GM18519 (cell line): ENCODE data around the gene SLC22A4.

Experiments
- ATAC-seq: cut with Tn5 transposase; IDR thresholded peaks from one replicate; pipeline ENCODE4 v1.9.1; 2021; ENCODE audit warnings: mild to moderate bottlenecking, moderate library complexity; ENCODE audit not compliant: unreplicated experiment, low FRiP score

SLC22A4 gene

DNA sequence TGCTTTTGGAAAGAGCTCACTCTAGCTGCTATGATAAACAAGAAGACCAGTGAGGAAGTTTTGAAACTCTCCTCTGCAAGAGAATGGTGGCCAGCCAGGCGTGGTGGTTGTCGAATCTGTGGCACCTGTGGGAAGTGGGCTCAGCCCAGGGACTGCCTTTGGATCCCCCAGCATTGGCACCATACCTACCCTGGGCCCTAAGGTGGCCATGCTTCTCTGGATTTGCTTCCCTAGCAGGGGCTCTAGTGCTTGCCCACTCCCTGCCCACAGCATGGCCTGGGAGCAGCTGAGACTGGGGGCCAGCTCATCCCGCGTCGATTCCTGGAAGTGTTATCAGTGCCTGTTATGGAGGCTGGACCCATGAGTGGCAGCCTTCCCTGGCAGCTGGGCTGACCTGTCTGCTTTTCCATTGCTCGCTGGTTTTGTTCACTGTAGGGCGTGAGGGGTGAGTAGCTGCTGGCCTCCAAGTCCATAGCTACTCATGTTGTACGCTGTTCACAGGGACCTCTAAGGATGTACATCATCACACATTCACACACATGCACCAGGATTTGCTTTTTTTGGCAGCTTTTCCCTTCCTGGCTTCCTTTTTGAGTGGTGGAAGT, 2.3 kb downstream of the SLC22A4 start:
- no peak for ATAC-seq

DNA sequence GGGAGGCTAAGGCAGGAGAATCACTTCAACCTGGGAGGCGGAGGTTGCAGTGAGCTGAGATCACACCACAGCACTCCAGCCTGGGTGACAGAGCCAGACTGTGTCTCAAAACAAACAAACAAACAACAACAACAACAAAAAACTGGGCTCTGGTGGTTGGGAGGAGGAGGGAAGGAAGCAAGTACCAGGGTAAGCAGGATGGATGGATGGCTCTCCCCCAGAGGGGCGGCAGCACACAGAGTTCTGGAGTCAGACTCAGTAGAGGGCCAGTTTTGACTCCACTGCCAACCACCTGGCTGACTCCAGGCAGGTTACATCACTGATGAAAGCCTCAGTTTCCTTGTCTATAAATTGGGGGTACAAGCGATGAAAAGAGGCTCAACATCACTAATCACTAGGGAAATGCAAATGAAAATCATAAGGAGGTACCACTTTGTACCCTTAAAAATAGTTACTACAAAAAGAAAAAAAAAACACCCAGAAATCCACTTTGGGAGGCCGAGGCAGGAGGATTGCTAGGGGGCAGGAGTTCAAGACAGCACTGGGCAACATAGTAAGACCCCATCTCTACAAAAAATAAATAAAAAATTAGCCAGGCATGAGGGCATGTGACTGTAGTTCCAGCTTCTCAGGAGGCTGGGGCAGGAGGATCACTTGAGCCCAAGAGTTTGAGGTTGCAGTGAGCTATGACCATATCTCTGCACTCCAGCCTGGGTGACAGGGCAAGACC, 3.2 kb downstream of the SLC22A4 start:
- ATAC-seq = no peak

DNA sequence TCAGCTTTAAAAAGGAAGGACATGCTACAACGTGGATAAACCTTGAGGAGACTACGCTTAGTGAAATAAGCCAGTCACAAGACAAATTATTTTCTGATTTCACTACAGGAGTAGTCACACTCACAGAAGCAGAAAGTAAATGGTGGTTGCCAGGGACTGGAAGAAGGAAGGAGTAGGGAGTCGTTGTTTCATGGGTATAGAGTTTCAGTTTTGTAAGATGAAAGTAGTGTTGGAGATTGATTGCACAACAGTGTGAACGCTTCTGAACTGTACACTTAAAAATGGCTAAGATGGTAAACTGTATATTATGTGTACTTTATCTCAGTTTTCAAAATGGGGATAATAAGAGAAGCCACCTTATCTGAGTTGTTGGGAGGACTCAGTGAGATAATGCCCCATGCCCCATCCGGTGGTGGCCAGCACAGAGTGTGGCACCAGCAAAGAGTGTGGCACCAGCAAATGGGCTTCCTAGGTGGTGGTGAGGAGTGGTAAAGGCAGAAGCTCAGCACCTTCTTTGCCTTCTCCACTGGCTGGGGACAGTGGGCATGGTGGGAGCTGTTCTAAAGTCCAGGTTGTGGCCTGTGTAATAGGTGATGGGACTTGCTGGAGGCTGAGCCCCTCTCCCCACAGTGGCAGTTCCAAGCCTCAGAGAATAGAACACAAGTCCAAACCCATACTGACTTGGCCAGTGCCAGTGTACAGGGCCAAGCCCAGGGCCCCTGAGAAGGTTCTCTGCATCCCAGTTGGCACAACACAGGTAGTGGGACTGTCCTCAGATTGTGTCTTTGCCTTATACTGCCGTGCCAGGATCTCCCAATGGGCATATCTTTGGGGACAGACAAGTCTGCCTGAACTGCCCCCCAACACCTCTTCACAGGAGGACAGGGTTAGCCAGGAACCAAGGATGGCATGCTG, 4.4 kb downstream of the SLC22A4 start:
- no peak for ATAC-seq

DNA sequence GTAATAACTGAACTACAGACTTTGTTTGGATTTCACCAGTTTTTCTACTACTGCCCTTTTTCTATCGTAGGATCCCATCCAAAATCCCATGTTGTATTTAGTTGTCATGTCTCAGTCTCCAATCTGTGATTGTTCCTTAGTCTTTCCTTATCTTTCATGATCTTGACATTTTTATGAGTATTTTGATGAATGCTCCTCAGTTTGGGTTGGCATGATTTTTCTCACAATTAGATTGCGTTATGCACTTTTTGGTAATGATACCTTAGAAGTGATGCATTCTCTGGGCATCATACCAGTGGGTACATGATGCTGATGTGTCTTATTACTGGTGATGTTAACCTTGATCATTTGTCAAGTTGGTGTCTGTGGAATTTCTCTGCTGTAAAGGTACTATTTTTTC, 5.7 kb downstream of the SLC22A4 start:
- ATAC-seq = no peak

DNA sequence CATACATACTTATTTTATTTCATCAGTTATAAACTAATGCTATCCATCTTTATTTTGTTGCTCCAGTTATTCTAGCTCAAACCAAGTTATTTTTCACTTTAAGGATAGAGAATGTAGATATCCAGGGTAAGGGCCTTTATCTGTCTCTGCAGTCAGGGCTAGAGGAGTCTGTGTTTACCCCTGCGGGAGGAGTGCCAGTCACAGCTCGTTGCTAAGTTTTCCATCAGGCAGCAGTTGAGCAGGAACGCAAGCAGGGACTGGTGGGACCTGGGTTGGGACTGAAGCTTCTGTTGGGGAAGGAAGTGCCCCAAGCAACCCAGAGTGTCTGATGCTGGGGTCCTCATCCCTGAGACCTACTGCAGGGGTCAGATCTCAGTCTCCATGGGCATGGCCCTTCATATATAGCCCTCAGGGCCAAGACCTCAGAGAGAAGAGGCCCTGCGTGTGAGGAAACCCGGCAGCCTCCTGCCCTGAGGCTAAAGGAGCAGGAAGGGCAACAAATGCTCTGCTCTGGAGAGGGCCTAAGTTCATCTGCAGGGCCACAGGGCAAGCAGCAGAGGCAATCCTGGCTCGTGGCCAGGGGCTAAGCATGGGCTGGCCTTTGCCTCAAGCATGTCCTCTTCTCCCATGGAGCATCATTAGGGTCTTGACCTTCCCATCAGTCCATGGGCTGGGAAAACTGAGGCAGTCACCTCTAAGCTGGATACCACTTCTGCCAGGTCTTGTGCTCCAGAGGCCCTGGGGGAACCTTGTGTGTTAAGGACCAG, 6.6 kb downstream of the SLC22A4 start:
- no peak for ATAC-seq

DNA sequence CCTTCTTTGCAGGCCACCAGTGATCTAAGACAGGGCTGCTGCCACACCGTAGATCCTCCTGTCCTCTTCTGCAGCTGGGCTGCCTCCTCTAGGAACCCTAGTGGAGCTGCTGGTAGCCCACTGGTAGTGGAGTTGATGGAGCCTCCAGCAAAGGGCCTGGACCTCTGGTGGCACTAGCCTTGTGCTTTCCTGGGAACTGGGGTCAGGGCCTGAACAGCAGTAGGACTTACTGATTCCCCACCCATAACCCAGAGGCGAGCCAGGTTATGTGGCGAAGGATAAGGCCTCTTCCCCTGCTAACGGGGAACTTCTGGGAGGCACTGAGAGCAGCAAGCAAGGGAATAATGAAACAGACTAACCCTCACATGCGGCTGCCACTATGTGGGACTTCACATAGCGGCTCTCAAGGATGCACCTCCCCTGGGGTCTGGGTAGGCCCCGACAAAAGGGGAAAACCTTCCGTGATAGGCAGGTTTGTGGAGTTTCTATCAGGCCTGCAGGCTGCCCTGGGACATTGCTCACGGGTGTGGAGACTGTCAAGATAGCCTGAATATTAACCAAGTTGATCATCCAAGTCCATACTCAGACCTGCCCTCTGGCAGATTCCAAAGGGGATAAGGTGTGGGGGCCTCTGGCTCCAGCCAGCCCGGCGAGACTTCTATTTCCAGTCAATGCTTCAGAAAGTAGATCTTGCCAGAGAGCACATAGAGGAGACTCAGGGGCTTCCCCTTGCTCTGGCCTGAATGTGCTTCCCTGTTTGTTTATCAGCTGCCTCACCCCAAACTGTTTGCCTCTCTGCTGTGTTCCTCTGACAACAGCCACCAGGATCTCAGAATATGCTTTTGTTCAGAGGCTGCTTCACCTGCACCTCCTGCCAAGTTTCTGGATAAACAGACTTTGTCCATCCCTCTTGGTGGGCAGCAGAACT, 7.4 kb downstream of the SLC22A4 start:
- ATAC-seq = no peak

DNA sequence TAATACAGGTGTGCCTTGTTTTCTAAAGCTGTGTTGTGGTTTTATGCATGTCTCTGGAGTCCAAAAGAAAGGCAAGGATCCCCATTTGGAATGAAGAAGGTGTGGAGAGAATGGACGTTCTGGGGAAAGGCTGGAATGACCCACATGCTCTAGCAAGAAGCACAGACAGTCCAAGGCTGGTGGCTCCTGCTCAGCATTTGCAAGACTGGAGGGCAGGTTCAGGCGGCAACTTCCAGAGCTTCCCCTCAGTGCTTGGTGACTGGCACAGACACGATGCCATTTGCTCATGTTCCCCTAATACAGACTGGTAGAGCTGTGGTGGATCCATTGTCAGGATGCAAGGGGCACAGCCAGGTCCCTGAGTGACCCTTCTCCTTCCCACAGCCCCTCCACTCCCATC, 8.2 kb downstream of the SLC22A4 start:
- ATAC-seq = no peak

DNA sequence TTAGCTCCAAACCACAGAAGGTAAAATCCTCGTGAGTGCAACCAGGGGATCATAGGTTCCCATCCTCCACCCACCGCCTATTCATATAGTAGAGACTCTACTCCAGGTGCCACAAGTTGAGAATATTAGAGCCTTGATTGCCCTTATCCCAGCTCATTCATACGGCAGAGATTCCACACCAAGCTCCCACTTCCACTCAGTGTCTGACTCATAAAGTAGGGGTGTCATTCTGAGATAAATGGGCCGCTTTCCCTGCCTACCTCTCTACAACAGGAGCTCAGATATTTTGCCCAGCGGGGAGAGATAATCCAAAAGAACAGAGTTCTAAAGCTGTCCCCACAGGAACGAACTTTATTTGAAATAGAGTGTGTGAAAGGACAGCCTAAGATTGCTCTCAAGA, 9.4 kb downstream of the SLC22A4 start:
- no peak for ATAC-seq

DNA sequence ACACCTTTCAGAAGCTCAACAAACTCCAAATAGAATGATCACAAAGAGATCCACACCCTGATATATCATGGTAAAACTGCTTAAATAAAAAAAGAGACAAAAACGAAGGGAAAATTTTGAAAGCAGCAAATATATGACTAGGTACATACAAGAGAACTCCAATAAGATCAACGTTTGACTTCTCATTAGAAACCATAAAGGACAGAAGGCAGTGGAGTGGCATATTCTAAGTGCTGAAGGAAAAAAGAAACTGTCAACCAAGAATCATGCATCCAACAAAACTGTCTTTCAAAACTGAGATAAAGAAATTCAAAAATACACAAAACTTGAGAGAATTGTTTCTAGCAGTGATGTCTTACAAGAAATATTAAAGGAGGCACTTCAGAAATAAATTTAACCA, 11.2 kb downstream of the SLC22A4 start:
- no peak for ATAC-seq

DNA sequence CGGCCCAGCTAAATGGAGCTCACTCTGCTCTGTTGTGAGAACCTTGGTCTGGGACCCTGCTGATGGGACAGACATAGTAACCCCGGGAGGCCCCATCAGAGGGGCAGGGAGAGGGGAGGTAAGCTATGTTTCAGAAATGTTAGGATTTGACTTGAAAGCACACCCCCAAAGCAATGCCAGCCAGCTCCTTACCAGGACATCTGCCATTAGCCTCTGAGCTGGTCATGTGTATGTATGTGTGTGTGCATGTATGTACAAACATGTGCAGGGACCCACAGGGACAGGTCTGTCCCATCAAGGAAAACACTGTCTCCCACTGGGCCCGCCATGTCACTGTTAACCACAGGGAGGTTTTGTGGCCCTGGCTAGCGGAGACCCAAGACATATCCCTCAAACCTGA, 14.5 kb downstream of the SLC22A4 start:
- no peak for ATAC-seq

DNA sequence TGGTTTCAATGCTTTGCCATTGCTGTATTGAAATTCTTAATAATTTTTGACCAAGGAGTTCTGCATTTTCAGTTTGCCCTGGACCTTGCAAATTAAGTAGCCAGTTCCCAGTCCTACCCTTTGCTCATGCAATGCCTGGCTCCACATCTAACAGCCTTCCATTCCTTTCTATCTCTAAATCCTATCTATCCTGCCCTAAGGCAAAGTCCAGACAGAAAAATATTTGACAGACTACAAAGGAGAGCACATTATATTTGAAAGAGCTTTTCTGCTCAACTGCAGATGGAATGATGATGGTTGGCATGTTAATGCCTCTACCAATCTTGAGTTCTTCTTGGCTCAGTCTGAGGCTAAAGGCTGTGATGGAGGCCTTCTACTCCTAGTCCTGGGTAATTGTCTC, 15.5 kb downstream of the SLC22A4 start:
- no peak for ATAC-seq

DNA sequence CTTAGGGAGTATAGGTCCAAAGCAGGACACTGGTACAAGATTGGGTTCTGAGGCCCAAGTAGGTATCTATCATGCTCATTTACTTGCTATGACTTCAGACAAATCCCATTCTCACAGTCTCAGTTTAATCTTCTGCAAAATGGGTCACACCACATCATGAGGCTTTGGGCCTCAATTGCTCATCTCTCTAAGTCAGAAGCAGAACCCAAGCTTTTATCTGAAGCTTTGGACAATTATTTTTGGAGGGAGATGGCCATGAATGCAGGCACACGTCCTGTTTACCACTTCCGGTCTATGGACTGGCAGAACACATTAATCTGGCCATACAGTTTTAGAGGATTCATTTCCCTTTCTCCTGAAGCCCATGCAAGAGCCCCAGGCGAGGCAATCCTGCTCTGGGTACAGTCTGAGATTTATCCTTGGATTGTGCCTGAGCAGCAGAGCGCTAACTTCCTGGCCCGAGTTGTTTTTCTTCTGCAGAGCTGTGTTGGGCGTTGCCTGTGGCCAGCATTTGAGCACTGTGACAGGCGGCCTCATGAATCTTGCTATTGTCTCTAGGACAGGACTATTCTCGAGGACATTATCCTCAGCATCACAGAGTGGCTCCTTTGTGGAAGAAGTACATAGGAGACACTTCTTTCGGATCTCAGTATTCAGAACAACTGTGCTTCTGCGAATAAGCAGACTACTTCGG, 16.1 kb downstream of the SLC22A4 start:
- no peak for ATAC-seq

DNA sequence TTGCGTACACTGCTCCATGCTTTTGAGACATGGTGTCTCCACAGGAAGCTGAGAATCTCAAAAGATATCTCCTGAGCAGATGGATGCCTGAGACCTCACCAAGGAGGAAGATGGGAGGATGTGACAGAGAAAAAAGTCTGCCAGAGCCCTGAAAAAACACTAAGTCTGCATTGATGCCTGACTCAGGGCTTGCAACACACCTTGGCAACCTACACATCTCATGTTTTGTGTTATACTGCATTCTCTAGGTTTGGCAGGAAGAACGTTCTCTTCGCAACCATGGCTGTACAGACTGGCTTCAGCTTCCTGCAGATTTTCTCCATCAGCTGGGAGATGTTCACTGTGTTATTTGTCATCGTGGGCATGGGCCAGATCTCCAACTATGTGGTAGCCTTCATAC, 19.2 kb downstream of the SLC22A4 start:
- ATAC-seq = no peak

DNA sequence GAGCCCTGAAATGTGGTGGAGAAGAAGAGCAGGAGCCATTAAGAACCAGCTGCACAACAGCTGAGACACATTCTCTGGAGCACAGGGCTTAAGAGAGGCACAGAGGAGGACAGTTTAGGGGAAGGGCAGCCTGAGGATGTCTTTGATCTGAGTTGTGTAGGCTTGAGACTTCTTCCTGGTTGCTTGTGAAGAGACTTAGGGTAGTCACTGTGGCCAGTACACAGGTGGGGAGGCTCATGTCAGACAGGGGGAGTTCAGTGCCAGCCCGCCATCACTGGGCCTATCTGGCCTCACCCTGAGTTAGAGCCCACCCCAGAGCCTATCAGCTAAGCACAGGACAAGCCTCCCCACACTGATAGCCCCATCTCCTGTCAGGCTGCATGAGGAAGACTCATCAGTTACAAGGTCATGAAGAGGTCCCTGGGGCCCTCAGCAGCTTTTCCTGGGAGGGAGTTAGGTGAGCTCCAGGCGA, 19.8 kb downstream of the SLC22A4 start:
- no peak for ATAC-seq

DNA sequence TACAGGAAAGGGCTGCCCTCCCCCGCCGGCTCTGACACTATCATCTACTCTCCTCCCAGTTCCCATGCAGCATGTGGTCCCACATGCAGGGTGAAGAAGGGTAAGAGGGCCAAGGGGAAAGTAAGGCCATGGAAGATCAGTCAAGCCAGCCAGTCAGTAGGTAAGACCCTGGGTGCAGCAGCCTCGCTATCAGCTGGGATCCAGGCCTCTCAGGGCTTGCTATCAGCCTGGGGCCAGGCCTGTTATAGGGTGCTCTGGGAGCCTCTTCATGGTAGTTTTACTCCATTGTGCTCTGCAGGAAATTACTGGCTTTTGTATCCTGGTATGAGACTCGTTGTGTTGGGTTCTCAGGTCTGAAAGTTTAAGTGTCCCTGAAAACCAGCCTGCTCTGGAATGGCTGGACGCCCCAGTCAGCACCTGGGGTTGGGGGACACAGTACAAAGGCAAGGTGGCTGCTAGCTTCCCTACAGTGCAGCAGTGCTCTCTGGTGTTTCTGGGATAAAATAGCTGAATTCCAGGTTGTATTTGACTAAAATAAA, 21.4 kb downstream of the SLC22A4 start:
- no peak for ATAC-seq

DNA sequence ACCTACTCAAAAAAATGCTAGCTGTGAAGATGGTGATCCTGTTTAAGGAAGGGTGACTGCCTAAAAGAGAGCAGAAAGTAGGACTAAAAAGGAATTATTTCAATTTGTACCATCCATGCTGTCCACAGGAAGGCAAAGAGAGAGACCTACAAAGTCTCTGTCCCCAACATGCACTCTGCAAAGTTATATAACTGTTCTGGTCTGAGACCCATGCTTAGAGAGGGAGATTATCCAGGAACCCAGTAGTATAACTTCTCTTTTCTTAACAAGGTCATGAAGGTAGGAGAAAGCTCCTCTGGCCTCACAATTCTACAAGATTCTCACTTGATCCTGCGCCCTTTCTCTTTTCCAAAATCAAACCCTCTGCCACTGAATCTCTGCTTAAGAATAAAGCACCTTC, 25.8 kb downstream of the SLC22A4 start:
- no peak for ATAC-seq

DNA sequence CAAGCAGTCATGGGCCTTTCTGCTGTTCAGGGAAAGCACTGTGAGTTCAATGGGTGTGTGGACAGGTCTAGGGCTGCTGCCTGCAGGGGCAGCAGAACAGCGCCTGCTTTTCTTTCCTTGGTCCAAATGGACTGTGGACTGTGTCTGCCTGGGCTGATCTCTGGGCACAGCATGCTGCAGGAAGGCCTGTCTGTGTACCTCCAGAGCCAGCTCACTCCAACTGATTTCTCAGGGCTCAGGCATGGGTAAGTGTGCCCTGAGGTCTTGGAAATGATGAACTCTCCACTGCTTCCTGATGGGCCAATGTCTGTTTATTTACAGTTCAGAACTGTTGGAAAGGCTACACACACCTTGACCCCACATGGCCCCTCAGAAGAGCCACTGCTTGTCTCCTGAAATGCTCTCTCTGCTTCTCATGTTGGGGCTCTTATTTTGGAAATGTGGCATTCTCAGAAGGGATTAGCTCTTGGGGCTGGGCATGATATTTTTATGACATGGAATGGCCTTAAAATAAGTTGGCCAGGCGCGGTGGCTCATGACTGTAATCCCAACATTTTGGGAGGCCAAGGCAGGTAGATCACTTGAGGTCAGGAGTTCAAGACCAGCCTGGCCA, 27.0 kb downstream of the SLC22A4 start:
- no peak for ATAC-seq

DNA sequence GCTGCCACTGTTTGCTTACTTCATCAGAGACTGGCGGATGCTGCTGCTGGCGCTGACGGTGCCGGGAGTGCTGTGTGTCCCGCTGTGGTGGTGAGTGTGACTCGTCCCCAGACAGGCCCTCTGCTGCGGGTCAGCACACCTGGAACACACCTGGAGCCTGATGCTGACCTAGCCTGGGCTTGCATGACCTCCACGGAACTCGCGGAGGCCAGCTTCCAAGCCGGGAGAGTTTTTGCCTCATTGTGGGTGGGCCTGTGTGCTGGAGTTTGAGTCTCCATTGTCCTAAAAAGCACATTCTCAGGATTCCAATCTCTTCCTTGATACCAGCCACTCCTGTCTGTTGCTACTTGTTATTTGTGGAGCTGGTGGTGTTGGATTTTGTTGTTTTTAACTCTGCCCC, 28.1 kb downstream of the SLC22A4 start:
- no peak for ATAC-seq
